Measurements from ENCODE around the gene C1orf174. TPM values are rescaled to one million over a fixed set of nuclear protein-coding genes. Genes with fewer than 3 reads are reported as not detected.

The C1orf174 gene
- total RNA-seq, 1 donor from 2014 or later = 11.5 TPM

- no peak for ATAC-seq
Measured at GRCh38 chr1:3908886-3909517, 8.9 kb upstream of the C1orf174 start.

- no peak for ATAC-seq
Measured at GRCh38 chr1:3907621-3908165, 7.6 kb upstream of the C1orf174 start.

- peak; percentile 45 for ATAC-seq
Measured at GRCh38 chr1:3907031-3907534, 7.0 kb upstream of the C1orf174 start.

- no peak for ATAC-seq
Measured at GRCh38 chr1:3906672-3907020, 6.6 kb upstream of the C1orf174 start.

- ATAC-seq = no peak
Measured at GRCh38 chr1:3905953-3906671, 6.0 kb upstream of the C1orf174 start.

GRCh38 chr1:3905266-3905952 lies 5.3 kb upstream of the C1orf174 start:
- ATAC-seq = no peak

- no peak for ATAC-seq
Measured at GRCh38 chr1:3904843-3905185, 4.7 kb upstream of the C1orf174 start.

- no peak for ATAC-seq
Measured at GRCh38 chr1:3904006-3904842, 4.2 kb upstream of the C1orf174 start.

GRCh38 chr1:3903141-3904005 lies 3.3 kb upstream of the C1orf174 start:
- ATAC-seq = no peak

- no peak for ATAC-seq
Measured at GRCh38 chr1:3902571-3903091, 2.6 kb upstream of the C1orf174 start.

- ATAC-seq = no peak
Measured at GRCh38 chr1:3902111-3902511, 2.0 kb upstream of the C1orf174 start.

- peak; percentile 86 for ATAC-seq
Measured at GRCh38 chr1:3900969-3901529, 977 bp upstream of the C1orf174 start.

GRCh38 chr1:3899754-3900149 lies 320 bp downstream of the C1orf174 start:
- ATAC-seq = peak; percentile 0

- no peak for ATAC-seq
Measured at GRCh38 chr1:3898994-3899753, 898 bp downstream of the C1orf174 start.

GRCh38 chr1:3898475-3898735 lies 1.7 kb downstream of the C1orf174 start:
- ATAC-seq = no peak

- no peak for ATAC-seq
Measured at GRCh38 chr1:3896396-3897000, 3.6 kb downstream of the C1orf174 start.

- no peak for ATAC-seq
Measured at GRCh38 chr1:3895951-3896325, 4.1 kb downstream of the C1orf174 start.

GRCh38 chr1:3895279-3895950 lies 4.7 kb downstream of the C1orf174 start:
- no peak for ATAC-seq

- no peak for ATAC-seq
Measured at GRCh38 chr1:3894626-3895278, 5.3 kb downstream of the C1orf174 start.

All from esophagus mucosa (tissue), 1 donor.